ENCODE measurements around the gene CHAF1B.
"Not testable (repeated sequence)": the region's sequence is repeated elsewhere in the genome, so short reads cannot be mapped to it uniquely, and the experiment has no call there.

Gene CHAF1B

GRCh38 chr21:36391649-36392048 lies 6.5 kb downstream of the CHAF1B start:
- DNase-seq = not testable (repeated sequence)

- DNase-seq = no peak
Measured at GRCh38 chr21:36395353-36396111, 10.3 kb downstream of the CHAF1B start.

GRCh38 chr21:36396325-36396724 lies 11.1 kb downstream of the CHAF1B start:
- DNase-seq = no peak

GRCh38 chr21:36396971-36397370 lies 11.8 kb downstream of the CHAF1B start:
- DNase-seq = no peak

GRCh38 chr21:36397606-36398005 lies 12.4 kb downstream of the CHAF1B start:
- DNase-seq = no peak

- not testable (repeated sequence) for DNase-seq
Measured at GRCh38 chr21:36399736-36400135, 14.5 kb downstream of the CHAF1B start.

- DNase-seq = no peak
Measured at GRCh38 chr21:36400719-36401118, 15.5 kb downstream of the CHAF1B start.

- DNase-seq = no peak
Measured at GRCh38 chr21:36402339-36402738, 17.1 kb downstream of the CHAF1B start.

GRCh38 chr21:36403713-36404112 lies 18.5 kb downstream of the CHAF1B start:
- no peak for DNase-seq

- no peak for DNase-seq
Measured at GRCh38 chr21:36408568-36408967, 23.4 kb downstream of the CHAF1B start.

- DNase-seq = no peak
Measured at GRCh38 chr21:36411301-36411700, 26.1 kb downstream of the CHAF1B start.

- no peak for DNase-seq
Measured at GRCh38 chr21:36412916-36413315, 27.7 kb downstream of the CHAF1B start.

- no peak for DNase-seq
Measured at GRCh38 chr21:36415375-36415774, 30.2 kb downstream of the CHAF1B start.

GRCh38 chr21:36419241-36419640 lies 34.0 kb downstream of the CHAF1B start:
- DNase-seq = no peak

- peak; percentile 85 for DNase-seq
Measured at GRCh38 chr21:36419996-36420395, 34.8 kb downstream of the CHAF1B start.

- no peak for DNase-seq
Measured at GRCh38 chr21:36420571-36421339, 35.6 kb downstream of the CHAF1B start.

GRCh38 chr21:36422279-36423098 lies 37.3 kb downstream of the CHAF1B start:
- peak; percentile 81 for DNase-seq

GRCh38 chr21:36423771-36424433 lies 38.7 kb downstream of the CHAF1B start:
- peak; percentile 28 for DNase-seq

- DNase-seq = no peak
Measured at GRCh38 chr21:36424592-36424991, 39.4 kb downstream of the CHAF1B start.

- DNase-seq = no peak
Measured at GRCh38 chr21:36425286-36425685, 40.1 kb downstream of the CHAF1B start.

- no peak for DNase-seq
Measured at GRCh38 chr21:36427502-36427901, 42.3 kb downstream of the CHAF1B start.

- DNase-seq = no peak
Measured at GRCh38 chr21:36428761-36429432, 43.7 kb downstream of the CHAF1B start.
